Stomach (tissue), 9 donors: Measurements from ENCODE around the gene TNFRSF1A. TPM values are rescaled to one million over a fixed set of nuclear protein-coding genes. Genes with fewer than 3 reads are reported as not detected.
"Not testable (repeated sequence)": the region's sequence is repeated elsewhere in the genome, so short reads cannot be mapped to it uniquely, and the experiment has no call there.

ENCODE experiments used
- DNase-seq, 2 donors: peaks; one replicate each; pipeline versions ENCODE4 v3.0.0 to v3.0.0-alpha.2; 2013 to 2019
- H3K27ac ChIP-seq, 5 donors: fragments of 200-600 bp in 4 of 5; sonication (generic) in 4 of 5; one replicate each; pipeline ENCODE4 v1.5.1; 2013 to 2019; ENCODE audit warnings: mild to moderate bottlenecking in 1 of 5, moderate library complexity in 1 of 5
- H3K27me3 ChIP-seq, 3 donors: fragments of 200-600 bp; sonication (generic); one replicate each; pipeline ENCODE4 v1.5.1; 2017 to 2019; ENCODE audit warnings: mixed run types in 1 of 3
- H3K36me3 ChIP-seq, 4 donors: fragments of 200-600 bp; sonication (generic); 1 replicate in 3 of 4; 2 replicates in 1 of 4; pipeline ENCODE4 v1.5.1; 2016 to 2019
- H3K4me1 ChIP-seq, 4 donors: fragments of 200-600 bp; sonication (generic); one replicate each; pipeline ENCODE4 v1.5.1; 2016 to 2019
- H3K4me3 ChIP-seq, 4 donors: fragments of 200-600 bp; sonication (generic) in 3 of 4; one replicate each; pipeline ENCODE4 v1.5.1; 2016 to 2019; ENCODE audit warnings: mild to moderate bottlenecking in 1 of 4
- H3K9me3 ChIP-seq, 4 donors: fragments of 200-600 bp; sonication (generic); one replicate each; pipeline ENCODE4 v1.5.1; 2016 to 2019
- EP300 ChIP-seq: sonication (generic); formaldehyde crosslinking; IDR thresholded peaks from one replicate; pipeline ENCODE4 v1.6.1; 2017; ENCODE audit warnings: antibody characterized with exemption
- POLR2A ChIP-seq, 4 donors: fragments of 450-650 bp; IDR thresholded peaks; one replicate each; pipeline ENCODE4 v1.6.1; 2016; ENCODE audit warnings: antibody characterized with exemption in 4 of 4, control low read depth in 2 of 4, mild to moderate bottlenecking in 1 of 4, moderate library complexity in 1 of 4
- POLR2AphosphoS5 ChIP-seq, 3 donors: sonication (generic); formaldehyde crosslinking; IDR thresholded peaks; one replicate each; pipeline ENCODE4 v1.6.1; 2016; ENCODE audit warnings: antibody characterized with exemption in 3 of 3
- WGBS, 5 donors: extraction: QIAGEN DNeasy Blood & Tissue Kit in 3 of 5; methylation state at CpG; one replicate each; pipeline versions ENCODE4 v1.1.5 to v1.1.7; 2013 to 2018; 5-methylcytosine and 5-hydroxymethylcytosine counted together
- intact Hi-C: fragments of 100-400 bp; cut with DNase I; formaldehyde crosslinking; loops from one replicate; pipeline ENCODE4 v1.15.1; 2023; ENCODE audit warnings: low total_unique reads
- polyA plus RNA-seq, 3 donors: library from polyadenylated mRNA; stranded (reverse); fragments of 200-250 nt; gene quantifications; one replicate each; pipeline ENCODE4 v1.2.3, GENCODE V29; 2013
- total RNA-seq, 5 donors: library from RNA; depleted of rRNA; stranded (reverse); fragments of >200 nt; gene quantifications; one replicate each; pipeline versions ENCODE4 v1.1.0 to v1.2.3, GENCODE V29; 2014 to 2016
- TF ChIP-seq, protein P1 (sequence below), 7 experiments: fragments of 450-650 bp in 4 of 7; fragments of 200-600 bp in 3 of 7; sonication (generic) in 3 of 7; IDR thresholded peaks; one replicate each; pipeline ENCODE4 v1.5.1; 2016 to 2019; ENCODE audit warnings: antibody characterized with exemption in 7 of 7, control low read depth in 2 of 7, mild to moderate bottlenecking in 1 of 7
- donor health status: healthy with polysubstance abuse.
- donor health status: Bipolar disorder and iron deficiency.
- donor health status: healthy.

Gene TNFRSF1A
- total and polyA plus RNA-seq, 8 donors, result 35.2 to 432 (median 102) TPM

DNA sequence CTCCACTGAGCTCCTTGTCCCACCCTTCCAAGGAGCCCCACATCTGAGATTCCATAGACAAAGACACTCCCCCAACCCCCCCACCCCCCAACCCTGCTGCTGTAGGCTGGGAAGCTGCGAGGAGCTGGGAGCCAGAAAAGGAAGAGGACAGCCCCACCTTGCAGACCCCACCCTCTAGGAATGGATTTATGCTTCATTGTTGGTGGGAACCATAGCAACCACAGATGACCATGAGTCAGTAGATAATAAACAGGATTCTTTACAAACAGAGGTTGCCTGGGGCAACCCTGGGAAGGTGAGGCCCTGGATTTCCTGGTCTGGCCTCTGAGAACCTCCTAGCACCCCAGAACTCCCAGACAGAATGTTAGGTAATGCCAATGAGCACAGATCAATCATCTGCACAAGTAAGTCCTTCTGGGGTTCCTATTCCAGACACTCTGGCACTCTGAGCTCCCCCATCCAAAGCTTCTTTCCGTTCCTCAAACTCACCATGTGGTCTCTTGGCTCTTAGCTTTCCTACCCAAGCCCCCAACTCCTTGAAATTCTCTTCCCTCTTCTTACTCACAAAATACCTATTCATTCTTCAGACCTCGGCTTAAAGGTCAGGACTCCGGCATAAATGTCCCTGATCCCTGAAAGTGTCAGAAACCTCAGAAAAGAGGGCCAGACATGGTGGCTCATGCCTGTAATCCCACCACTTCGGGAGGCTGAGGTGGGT lies 46.6 kb downstream of the TNFRSF1A start:
- intact Hi-C loops, result no loop called here

GRCh38 chr12:6294156-6295093 lies 47.5 kb downstream of the TNFRSF1A start:
- WGBS, 5 donors, result 28 to 45% (median 35%) methylated on average over 5 of the region's 5 CpGs
- Histone ChIP-seq H3K4me3 (no peak overlapping the region), H3K27ac (peak overlapping the region; percentile 39 to 73 (median 59)), H3K27me3 (no peaks in the 10 kb centered on the region), H3K36me3 (no peaks in the 10 kb centered on the region), H3K4me1 (peaks cover 12 to 35% (median 17%) of the 10 kb centered on the region in 4 donors), H3K9me3 (no peaks in the 10 kb centered on the region)
- intact Hi-C loops, result no loop called here
- peak in 1 of 2 donors; percentile 57 for DNase-seq
- TF ChIP-seq POLR2AphosphoS5 (IDR thresholded peaks at IDR 0.05) (no peak), POLR2A (IDR thresholded peaks at IDR 0.05) (no peak), EP300 (no peak)
- TF ChIP-seq, protein P1, sequence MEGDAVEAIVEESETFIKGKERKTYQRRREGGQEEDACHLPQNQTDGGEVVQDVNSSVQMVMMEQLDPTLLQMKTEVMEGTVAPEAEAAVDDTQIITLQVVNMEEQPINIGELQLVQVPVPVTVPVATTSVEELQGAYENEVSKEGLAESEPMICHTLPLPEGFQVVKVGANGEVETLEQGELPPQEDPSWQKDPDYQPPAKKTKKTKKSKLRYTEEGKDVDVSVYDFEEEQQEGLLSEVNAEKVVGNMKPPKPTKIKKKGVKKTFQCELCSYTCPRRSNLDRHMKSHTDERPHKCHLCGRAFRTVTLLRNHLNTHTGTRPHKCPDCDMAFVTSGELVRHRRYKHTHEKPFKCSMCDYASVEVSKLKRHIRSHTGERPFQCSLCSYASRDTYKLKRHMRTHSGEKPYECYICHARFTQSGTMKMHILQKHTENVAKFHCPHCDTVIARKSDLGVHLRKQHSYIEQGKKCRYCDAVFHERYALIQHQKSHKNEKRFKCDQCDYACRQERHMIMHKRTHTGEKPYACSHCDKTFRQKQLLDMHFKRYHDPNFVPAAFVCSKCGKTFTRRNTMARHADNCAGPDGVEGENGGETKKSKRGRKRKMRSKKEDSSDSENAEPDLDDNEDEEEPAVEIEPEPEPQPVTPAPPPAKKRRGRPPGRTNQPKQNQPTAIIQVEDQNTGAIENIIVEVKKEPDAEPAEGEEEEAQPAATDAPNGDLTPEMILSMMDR (IDR thresholded peaks at IDR 0.05), result no peak

More for the DNA sequence above, 46.6 kb downstream of the TNFRSF1A start:
- Histone ChIP-seq H3K27ac (peak overlapping the region; percentile 39 to 73 (median 64)), H3K36me3 (no peaks in the 10 kb centered on the region), H3K27me3 (no peaks in the 10 kb centered on the region), H3K9me3 (no peaks in the 10 kb centered on the region), H3K4me1 (peaks cover 12 to 35% (median 17%) of the 10 kb centered on the region in 4 donors), H3K4me3 (no peak overlapping the region)
- TF ChIP-seq POLR2A (IDR thresholded peaks at IDR 0.05), result no peak
- peak in 1 of 3 donors; percentile 48 for TF ChIP-seq POLR2AphosphoS5 (IDR thresholded peaks at IDR 0.05)
- no peak for TF ChIP-seq EP300
- TF ChIP-seq, protein P1 (IDR thresholded peaks at IDR 0.05), result no peak
- peak; percentile 48 to 95 for DNase-seq
- 59 to 82% (median 77%) methylated on average over 5 of the region's 5 CpGs for WGBS, 5 donors

GRCh38 chr12:6292606-6293005 lies 49.3 kb downstream of the TNFRSF1A start:
- Histone ChIP-seq H3K4me3 (no peak overlapping the region), H3K36me3 (no peaks in the 10 kb centered on the region), H3K9me3 (no peaks in the 10 kb centered on the region), H3K27me3 (no peaks in the 10 kb centered on the region), H3K4me1 (peaks cover 12 to 33% (median 17%) of the 10 kb centered on the region in 4 donors), H3K27ac (no peak overlapping the region)
- TF ChIP-seq, protein P1 (IDR thresholded peaks at IDR 0.05), result no peak
- peak in 1 of 2 donors; percentile 9 for DNase-seq
- intact Hi-C loops, result no loop called here
- 69 to 79% (median 76%) methylated on average over 2 of the region's 2 CpGs for WGBS, 5 donors

GRCh38 chr12:6289906-6290305 lies 52.0 kb downstream of the TNFRSF1A start:
- H3K4me3 ChIP-seq, result not testable (repeated sequence)
- intact Hi-C loops, result loop anchor here (10.0 kb wide), 1 partner anchor 295 kb away; no protein-coding TSS in a partner anchor
- 96 to 98% (median 98%) methylated on average over 16 to 19 of the region's 25 CpGs for WGBS, 5 donors

GRCh38 chr12:6289081-6289480 lies 52.8 kb downstream of the TNFRSF1A start:
- not testable (repeated sequence) for H3K27ac ChIP-seq, H3K27me3 ChIP-seq, H3K4me3 ChIP-seq, DNase-seq, H3K9me3 ChIP-seq, H3K36me3 ChIP-seq
- H3K4me1 ChIP-seq, result peaks cover 0 to 14% (median 6%) of the 10 kb centered on the region in 4 donors
- intact Hi-C loops, result loop anchor here (10.0 kb wide), 1 partner anchor 294 kb away; no protein-coding TSS in a partner anchor
- 95 to 96% (median 95%) methylated on average over 10 of the region's 10 CpGs for WGBS, 5 donors

More at GRCh38 chr12:6289906-6290305, 52.0 kb downstream of the TNFRSF1A start:
- H3K36me3 ChIP-seq, DNase-seq, H3K27ac ChIP-seq, H3K27me3 ChIP-seq, H3K9me3 ChIP-seq: not testable (repeated sequence)
- H3K4me1 ChIP-seq, result peaks cover 5 to 18% (median 8%) of the 10 kb centered on the region in 4 donors
